Tibial nerve (tissue), 4 donors: ENCODE data around the gene ZNF430. TPM values are rescaled to one million over a fixed set of nuclear protein-coding genes. Genes with fewer than 3 reads are reported as not detected.

Source experiments
- DNase-seq, 2 donors: peaks; one replicate each; pipeline ENCODE4 v3.0.0-alpha.2; 2019; ENCODE audit warnings: low spot score in 2 of 2
- H3K27ac ChIP-seq, 4 donors: fragments of 200-600 bp; sonication (generic) in 3 of 4; one replicate each; pipeline ENCODE4 v1.5.1; 2017 to 2019; ENCODE audit warnings: mild to moderate bottlenecking in 1 of 4
- H3K27me3 ChIP-seq, 2 donors: fragments of 200-600 bp; sonication (generic) in 1 of 2; one replicate each; pipeline versions ENCODE4 v1.5.1 to v1.6.0; 2017 to 2019
- H3K36me3 ChIP-seq, 3 donors: fragments of 200-600 bp; sonication (generic); one replicate each; pipeline ENCODE4 v1.5.1; 2018 to 2019
- H3K4me1 ChIP-seq, 4 donors: fragments of 200-600 bp; sonication (generic) in 3 of 4; one replicate each; pipeline ENCODE4 v1.5.1; 2017 to 2019
- H3K4me3 ChIP-seq, 4 donors: fragments of 200-600 bp; sonication (generic) in 3 of 4; one replicate each; pipeline ENCODE4 v1.5.1; 2017 to 2019; ENCODE audit warnings: mild to moderate bottlenecking in 1 of 4, moderate library complexity in 1 of 4
- H3K9me3 ChIP-seq, 4 donors: fragments of 200-600 bp; sonication (generic) in 3 of 4; one replicate each; pipeline ENCODE4 v1.5.1; 2017 to 2019
- EP300 ChIP-seq, 2 donors: sonication (generic); formaldehyde crosslinking; IDR thresholded peaks; one replicate each; pipeline ENCODE4 v1.6.1; 2017; ENCODE audit warnings: antibody characterized with exemption in 2 of 2, mild to moderate bottlenecking in 1 of 2
- POLR2A ChIP-seq, 2 donors: fragments of 450-650 bp; IDR thresholded peaks; one replicate each; pipeline ENCODE4 v1.6.1; 2017; ENCODE audit warnings: antibody characterized with exemption in 2 of 2, mild to moderate bottlenecking in 2 of 2, moderate library complexity in 2 of 2
- WGBS, 2 donors: methylation state at CpG; one replicate each; pipeline ENCODE4 v1.1.5; 2018; 5-methylcytosine and 5-hydroxymethylcytosine counted together
- total RNA-seq, 4 donors: library from RNA; depleted of rRNA; stranded (reverse); fragments of >200 nt; gene quantifications; one replicate each; pipeline ENCODE4 v1.1.0, GENCODE V29; 2016
- TF ChIP-seq, protein P1 (sequence below), 5 experiments: fragments of 200-600 bp in 3 of 5; fragments of 450-650 bp in 2 of 5; sonication (generic) in 3 of 5; IDR thresholded peaks; one replicate each; pipeline ENCODE4 v1.5.1; 2016 to 2019; ENCODE audit warnings: antibody characterized with exemption in 5 of 5, mild to moderate bottlenecking in 3 of 5, moderate library complexity in 2 of 5

The ZNF430 gene
- total RNA-seq, 4 donors from 2014 or later: 8.8 to 36.9 (median 18.8) TPM

DNA sequence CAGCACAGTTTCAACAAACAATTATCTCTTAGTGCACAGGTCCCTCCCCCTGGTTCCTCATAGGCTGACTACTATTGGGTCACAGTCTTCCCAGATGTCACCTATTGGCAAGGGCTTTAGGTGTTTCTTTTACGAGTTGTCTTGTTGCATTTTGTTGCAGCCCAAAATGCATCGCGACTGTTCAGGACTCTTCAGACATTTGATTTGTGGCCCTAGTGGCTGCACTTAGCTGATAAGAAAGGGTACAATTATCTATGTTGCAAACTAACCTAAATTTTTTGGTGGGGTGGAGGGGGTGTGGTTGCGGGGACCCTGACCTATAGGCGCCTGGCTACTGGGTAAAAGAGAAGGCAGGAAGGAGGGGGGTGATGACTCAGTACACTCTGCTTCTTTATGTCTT is 32.4 kb downstream of the ZNF430 start:
- Histone ChIP-seq H3K4me1 (no peaks in the 10 kb centered on the region), H3K27me3 (no peaks in the 10 kb centered on the region), H3K36me3 (peaks cover 4 to 96% (median 22%) of the 10 kb centered on the region in 3 donors), H3K9me3 (peaks cover 0 to 66% (median 23%) of the 10 kb centered on the region in 4 donors), H3K4me3 (no peak overlapping the region), H3K27ac (no peak overlapping the region)
- WGBS, 2 donors: 96 to 99% methylated on average over 5 of the region's 5 CpGs
- no peak for DNase-seq
- TF ChIP-seq POLR2A (IDR thresholded peaks at IDR 0.05) (no peak), EP300 (IDR thresholded peaks at IDR 0.05) (no peak)
- TF ChIP-seq, protein P1, sequence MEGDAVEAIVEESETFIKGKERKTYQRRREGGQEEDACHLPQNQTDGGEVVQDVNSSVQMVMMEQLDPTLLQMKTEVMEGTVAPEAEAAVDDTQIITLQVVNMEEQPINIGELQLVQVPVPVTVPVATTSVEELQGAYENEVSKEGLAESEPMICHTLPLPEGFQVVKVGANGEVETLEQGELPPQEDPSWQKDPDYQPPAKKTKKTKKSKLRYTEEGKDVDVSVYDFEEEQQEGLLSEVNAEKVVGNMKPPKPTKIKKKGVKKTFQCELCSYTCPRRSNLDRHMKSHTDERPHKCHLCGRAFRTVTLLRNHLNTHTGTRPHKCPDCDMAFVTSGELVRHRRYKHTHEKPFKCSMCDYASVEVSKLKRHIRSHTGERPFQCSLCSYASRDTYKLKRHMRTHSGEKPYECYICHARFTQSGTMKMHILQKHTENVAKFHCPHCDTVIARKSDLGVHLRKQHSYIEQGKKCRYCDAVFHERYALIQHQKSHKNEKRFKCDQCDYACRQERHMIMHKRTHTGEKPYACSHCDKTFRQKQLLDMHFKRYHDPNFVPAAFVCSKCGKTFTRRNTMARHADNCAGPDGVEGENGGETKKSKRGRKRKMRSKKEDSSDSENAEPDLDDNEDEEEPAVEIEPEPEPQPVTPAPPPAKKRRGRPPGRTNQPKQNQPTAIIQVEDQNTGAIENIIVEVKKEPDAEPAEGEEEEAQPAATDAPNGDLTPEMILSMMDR (IDR thresholded peaks at IDR 0.05): no peak

DNA sequence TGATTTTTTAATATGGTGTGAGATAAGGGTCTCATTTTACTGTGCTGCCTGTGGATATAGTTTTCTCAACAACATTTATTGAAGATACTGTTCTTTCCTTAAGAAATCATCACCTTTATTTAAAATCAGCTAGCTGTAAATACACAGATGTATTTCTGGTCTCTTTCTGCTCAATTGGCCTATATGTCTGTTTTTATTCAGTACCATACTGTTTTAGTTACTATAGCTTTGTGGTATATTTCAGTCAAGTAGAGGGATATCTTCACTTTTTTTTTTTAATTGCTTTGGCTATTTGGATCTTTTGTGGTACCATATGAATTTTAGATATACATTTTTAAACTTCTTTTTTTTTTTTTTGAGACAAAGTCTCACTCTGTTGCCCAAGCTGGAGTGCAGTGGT is 44.9 kb downstream of the ZNF430 start:
- peaks cover 0 to 23% (median 11%) of the 10 kb centered on the region in 4 donors for H3K9me3 ChIP-seq
- no peak overlapping the region for H3K4me3 ChIP-seq
- no peak for DNase-seq
- H3K27ac ChIP-seq: no peak overlapping the region
- TF ChIP-seq EP300 (IDR thresholded peaks at IDR 0.05) (no peak), POLR2A (IDR thresholded peaks at IDR 0.05) (no peak)
- TF ChIP-seq, protein P1 (IDR thresholded peaks at IDR 0.05): no peak
- H3K4me1 ChIP-seq: no peaks in the 10 kb centered on the region
- H3K36me3 ChIP-seq: peaks cover 0 to 60% (median 0%) of the 10 kb centered on the region in 3 donors
- H3K27me3 ChIP-seq: no peaks in the 10 kb centered on the region

DNA sequence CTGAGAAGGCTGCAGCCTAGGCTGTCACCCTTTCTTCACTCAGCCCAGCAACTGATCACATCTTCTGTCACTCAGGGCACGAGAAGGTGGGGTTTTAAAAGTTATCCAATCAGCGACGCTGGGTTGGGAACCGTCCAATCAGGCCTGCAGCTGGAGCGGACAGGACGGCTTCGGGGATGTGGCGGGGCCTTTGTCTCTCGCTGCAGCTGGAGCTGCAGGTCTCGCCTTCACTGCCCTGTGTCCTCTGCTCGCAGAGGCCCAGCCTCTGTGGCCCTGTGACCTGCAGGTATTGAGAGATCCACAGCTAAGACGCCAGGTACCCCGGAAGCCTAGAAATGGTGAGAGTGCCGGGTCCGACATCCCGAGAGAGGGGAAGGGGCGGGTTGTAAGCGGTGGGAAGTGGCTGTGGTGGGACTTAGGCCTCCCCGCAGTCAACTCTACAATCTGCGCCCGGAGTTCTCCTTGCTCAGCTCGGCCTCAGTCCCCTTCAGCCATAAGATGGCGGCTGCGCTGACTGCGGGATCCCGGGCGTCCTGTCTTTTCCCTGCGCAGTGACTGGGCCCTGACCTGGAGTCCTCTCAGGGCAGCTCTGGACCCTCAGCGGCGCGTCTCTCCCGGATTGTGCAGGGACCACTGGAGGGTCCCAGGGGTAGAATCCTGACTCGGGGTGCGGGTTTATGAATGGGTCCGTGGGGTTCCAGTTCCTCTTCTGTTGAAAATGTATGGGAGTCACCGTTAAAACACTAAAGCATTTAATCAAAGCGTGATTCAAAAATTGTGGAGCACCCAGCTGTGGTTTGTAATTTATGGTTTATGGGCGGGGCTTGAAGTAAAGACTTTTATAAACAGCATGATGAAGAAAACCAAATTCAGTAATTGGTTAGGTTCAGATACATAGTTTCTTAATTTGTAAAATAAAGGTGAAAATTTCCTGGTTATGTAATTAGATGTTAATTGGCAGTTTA is 61.8 kb downstream of the ZNF430 start, which contains the start of gene ZNF714:
Gene ZNF714, plus strand, starts transcription at position 193 of the 965 bp plus-strand sequence. CDS start 16,066 bp downstream, outside the sequence.
- Histone ChIP-seq H3K36me3 (no peaks in the 10 kb centered on the region), H3K9me3 (no peaks in the 10 kb centered on the region), H3K4me3 (peak within 1 kb of the TSS; percentile 28 to 67 (median 56)), H3K4me1 (peaks cover 0 to 11% (median 0%) of the 10 kb centered on the region in 4 donors), H3K27ac (peak within 1 kb of the TSS in 2 of 4 donors; percentile 71 to 72), H3K27me3 (no peaks in the 10 kb centered on the region)
- peak; percentile 80 to 90 for DNase-seq
- TF ChIP-seq, protein P1 (IDR thresholded peaks at IDR 0.05): no peak
- TF ChIP-seq POLR2A (IDR thresholded peaks at IDR 0.05) (peak in 1 of 2 donors; percentile 35), EP300 (IDR thresholded peaks at IDR 0.05) (peak in 1 of 2 donors; percentile 37)
- WGBS, 2 donors: 0 to 54% methylated on average over 36 to 38 of the region's 38 CpGs

DNA sequence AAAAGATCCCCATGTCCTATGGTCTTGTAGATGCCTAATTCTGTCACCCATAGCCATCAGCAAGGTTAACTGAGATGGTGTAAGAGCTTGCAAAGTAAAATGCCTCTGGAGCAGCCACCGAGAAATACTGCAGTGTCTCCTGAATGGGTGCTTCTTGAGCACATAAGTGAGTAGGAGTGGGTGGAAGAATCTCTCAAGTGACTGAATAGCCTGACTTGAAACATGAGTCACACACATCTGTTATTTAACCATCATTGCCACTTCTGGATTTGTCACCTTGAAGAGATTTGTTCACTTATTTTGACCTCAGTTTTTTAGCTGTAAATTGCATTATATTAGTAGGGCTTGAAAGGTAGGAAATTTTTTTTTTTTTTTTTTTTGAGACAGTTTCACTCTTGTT is 63.9 kb downstream of the ZNF430 start:
- 52 to 57% methylated on average over 1 of the region's 1 CpG for WGBS, 2 donors
- no peak overlapping the region for H3K4me3 ChIP-seq

More for the DNA sequence above, 63.9 kb downstream of the ZNF430 start:
- Histone ChIP-seq H3K36me3 (no peaks in the 10 kb centered on the region), H3K27ac (no peak overlapping the region), H3K9me3 (no peaks in the 10 kb centered on the region), H3K4me1 (peaks cover 0 to 11% (median 0%) of the 10 kb centered on the region in 4 donors), H3K27me3 (no peaks in the 10 kb centered on the region)
- TF ChIP-seq POLR2A (IDR thresholded peaks at IDR 0.05): no peak
- TF ChIP-seq, protein P1 (IDR thresholded peaks at IDR 0.05): no peak
- no peak for DNase-seq
